ENCODE results near the gene NXPH4.

NXPH4 gene

GRCh38 chr12:57233357-57234232 is 17.0 kb downstream of the NXPH4 start:
- DNase-seq, result no peak

GRCh38 chr12:57234233-57234570 is 17.6 kb downstream of the NXPH4 start:
- no peak for DNase-seq

- no peak for DNase-seq
Observed at GRCh38 chr12:57234571-57235016, 18.0 kb downstream of the NXPH4 start.

DNA sequence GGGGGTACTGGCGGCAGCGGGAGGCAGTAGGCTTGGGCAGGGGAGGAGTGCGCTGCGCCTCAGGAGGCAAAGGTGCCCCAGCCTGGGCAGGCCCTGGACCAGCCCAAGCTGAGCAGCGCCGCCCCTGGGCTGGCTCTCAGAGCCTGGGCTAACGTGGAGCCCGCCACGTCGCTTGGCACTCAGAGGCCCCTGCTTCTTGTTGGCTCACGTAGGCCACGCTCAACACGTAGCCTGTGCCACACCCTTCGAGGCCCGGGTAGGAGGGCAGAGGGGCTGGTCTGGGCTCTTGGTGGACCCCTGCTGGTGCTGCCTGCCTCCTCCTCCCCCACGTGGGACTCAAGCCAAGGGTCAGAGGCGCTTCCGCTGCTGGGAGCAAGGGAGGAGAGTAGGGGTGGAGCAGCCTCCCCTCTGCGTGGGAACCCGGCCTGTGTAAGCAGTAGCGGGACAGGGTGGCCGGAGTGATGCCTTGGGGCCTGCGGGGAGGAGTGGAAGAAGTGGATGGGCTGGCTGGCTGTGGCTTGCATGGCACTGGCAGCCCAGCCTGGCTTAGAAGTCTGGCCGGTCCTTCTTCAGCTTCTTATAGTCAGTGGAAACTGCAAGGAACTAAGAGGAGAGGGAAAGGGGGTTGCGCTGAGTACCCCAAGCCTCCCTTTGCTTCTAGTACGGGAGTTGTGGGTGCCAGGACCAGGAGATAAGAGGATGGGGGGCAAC is 18.6 kb downstream of the NXPH4 start:
- DNase-seq, result no peak

GRCh38 chr12:57235728-57236131 is 19.1 kb downstream of the NXPH4 start:
- no peak for DNase-seq

- DNase-seq, result no peak
Observed at GRCh38 chr12:57236201-57236924, 19.8 kb downstream of the NXPH4 start.

DNA sequence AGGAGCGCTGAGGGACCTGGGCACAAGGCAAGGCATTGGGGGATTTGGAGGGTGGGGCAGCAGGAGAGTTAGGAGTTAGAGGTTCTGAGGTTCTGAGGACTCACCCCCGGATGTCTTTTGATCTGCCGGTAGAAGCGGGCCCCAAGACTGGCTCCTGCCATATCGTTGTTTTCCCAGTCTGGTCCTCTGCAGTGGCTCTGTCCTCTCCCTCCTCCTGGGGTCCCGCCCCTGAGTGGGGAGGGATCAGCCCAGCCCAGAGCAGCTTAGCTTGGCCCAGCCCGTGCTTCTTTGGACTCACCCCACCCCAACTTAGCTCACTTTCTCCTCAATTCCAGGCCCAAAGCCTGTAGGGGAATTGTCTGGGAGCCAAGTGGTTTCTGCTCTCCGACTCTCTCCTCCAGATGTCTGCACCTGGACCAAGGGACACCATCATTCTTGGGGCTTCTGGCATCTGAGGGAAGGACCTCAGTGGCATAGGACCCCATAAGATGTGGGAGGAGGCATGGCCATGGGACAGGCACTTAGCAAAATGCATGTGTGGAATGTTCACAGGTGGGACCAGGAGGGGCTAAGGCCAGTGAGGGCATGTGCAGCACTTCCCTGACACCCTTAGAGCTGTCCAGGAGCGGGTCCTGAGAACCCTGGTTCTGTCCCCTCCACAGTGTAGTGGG is 20.5 kb downstream of the NXPH4 start:
- DNase-seq, result no peak

- no peak for DNase-seq
Observed at GRCh38 chr12:57237596-57237931, 21.0 kb downstream of the NXPH4 start.

GRCh38 chr12:57237932-57238853 is 21.6 kb downstream of the NXPH4 start:
- no peak for DNase-seq

DNA sequence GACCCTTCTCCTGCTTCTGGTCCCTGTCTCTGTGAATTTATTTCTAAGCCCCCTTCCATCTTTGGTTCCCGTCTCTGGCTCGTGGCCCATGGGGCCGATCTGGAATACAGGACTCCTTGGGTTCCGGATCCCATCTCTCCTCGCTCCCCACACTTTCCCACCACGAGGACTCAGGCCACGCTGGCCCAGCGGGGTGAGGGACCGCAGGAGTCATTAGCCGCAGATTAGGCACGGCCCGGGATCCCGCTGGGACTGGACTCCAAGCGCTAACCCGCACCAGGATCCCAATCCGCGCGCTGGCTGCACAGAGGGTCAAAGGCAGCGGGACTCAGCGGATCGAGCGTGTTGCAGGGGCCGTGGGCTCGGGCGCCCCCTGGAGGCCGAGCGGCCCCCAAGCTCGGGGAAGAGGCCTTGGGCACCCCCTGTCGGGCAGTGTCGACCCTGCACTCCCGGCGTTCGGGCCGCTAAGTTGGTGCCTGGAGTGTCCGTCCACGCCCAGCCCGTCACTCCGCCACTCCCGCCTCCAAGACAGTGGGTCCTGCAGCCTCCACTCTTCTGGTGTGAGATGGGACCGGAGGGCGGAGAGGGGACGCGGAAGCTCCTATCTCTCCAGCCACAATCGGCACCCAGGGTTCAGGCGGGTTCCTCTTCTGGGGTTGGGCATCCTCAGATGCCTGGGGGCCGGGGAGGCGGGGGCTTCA is 22.4 kb downstream of the NXPH4 start:
- no peak for DNase-seq

GRCh38 chr12:57239587-57240065 is 23.0 kb downstream of the NXPH4 start:
- no peak for DNase-seq

- DNase-seq, result no peak
Observed at GRCh38 chr12:57240066-57240921, 23.7 kb downstream of the NXPH4 start.

GRCh38 chr12:57240926-57241401 is 24.4 kb downstream of the NXPH4 start:
- no peak for DNase-seq

- no peak for DNase-seq
Observed at GRCh38 chr12:57241402-57242310, 25.1 kb downstream of the NXPH4 start.

- no peak for DNase-seq
Observed at GRCh38 chr12:57242329-57242690, 25.7 kb downstream of the NXPH4 start.

DNA sequence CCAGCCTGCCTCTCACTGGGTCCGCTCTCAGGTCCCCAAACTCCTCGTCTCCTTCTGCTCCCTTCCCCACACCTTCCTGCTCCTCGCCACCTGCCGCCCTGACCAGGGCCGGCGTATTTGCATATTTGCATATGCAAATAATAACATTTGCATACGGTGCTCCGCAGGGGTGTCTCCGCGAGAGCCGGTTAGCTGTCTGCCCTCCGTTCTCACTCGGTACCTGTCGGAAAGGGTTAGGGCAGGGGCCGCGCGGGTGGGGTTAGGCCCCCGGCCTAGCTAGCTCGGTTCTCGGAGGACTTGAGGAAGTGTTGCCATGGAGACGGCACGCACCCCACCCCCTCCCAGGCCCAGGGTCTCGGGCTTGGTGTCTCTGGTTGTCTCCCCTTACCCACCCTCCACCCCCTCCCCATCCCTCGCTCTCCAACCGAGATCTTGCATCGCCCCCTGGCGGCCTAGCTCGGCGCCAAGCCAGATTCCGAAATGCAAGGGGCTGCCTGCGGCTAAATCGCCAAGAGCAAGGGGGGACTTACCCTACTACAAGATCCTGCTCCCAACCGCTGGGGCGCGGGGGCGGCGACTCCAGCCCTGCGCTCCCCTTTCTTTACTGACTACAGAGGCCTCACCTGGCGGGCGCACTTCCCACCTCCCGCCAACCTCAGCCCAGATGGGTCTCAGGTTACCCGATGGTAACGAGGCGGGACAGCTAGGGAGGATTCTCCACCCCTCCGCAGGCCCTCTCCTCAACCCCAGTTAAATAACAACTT is 26.3 kb downstream of the NXPH4 start:
- DNase-seq, result no peak

DNA sequence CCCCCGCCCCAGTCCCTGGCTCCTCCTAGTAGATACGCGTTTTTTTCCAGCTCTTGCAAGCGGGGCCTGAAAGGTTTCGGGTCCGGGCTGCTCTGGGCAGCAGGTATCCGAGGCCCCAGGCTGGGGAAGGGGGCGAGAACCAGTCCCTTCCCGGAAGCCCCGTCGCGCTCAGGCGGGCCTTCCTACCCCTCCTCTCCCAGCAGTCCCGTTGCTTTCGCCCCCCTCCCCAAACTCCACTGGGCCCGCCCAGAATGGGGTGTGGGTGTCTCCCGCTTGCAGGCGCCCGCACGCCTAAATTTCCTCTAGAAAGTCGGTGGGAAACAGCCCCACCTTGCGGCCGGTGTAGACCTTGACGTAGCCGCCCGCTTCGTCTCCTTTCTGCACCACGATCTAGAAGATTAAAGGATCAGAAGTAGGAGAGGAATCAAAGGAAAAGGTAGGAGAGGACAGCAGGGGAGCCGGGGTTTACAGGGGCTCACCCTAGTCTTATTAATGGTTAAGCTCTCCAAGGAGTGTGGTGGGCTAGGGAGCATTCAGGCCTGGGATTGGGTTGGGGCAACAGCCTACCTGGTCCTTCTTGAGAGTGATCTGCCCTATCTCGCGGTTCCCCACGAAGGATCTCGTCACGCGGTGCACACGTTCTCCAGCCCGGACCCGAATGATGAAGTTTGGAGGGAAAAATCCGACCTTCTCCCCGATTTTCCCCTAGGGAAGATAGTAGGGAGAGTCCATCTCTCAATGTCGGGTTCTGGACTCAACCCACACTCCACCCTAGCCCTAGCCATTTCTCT is 27.1 kb downstream of the NXPH4 start:
- no peak for DNase-seq

All from SIG-M5 (cell line).